PC-3 (cell line): Measurements from ENCODE around the gene CHD6. TPM values are rescaled to one million over a fixed set of nuclear protein-coding genes. Genes with fewer than 3 reads are reported as not detected.

Source experiments
- ATAC-seq: fragments of 200-7000 bp; cut with Tn5 transposase; 2 replicates; pipeline ENCODE4 v1.9.1; 2020; ENCODE audit warnings: mild to moderate bottlenecking, moderate library complexity
- BruUV-seq: library from RNA; stranded (reverse); fragments of 400-500 nt; replicated peaks from 2 replicates; lab custom pipeline; 2021; lab: Mats Ljungman, UMichigan
- CTCF ChIA-PET: fragments of 300-600 bp; sonication (Branson Sonifier 250); formaldehyde crosslinking; loops from one replicate; lab custom pipeline; 2022; ENCODE audit warnings: antibody characterized with exemption; lab: Charles Lee
- POLR2A ChIA-PET: fragments of 300-600 bp; sonication (Branson Sonifier 250); formaldehyde crosslinking; loops from one replicate; lab custom pipeline; 2022; ENCODE audit warnings: antibody characterized with exemption; ENCODE audit not compliant: unreplicated experiment; lab: Charles Lee
- DNase-seq: peaks from one replicate; pipeline ENCODE4 v3.0.0-alpha.2; 2015
- H2AFZ ChIP-seq: fragments of 300-600 bp; sonication (generic); 2 replicates; pipeline ENCODE4 v1.6.0; 2016; ENCODE audit warnings: antibody characterized with exemption, low read length
- H3F3A ChIP-seq: fragments of 300-600 bp; sonication (generic); one replicate; pipeline ENCODE4 v1.6.0; 2017; ENCODE audit warnings: antibody characterized with exemption, low read length, control low read depth, mild to moderate bottlenecking; ENCODE audit not compliant: unreplicated experiment
- H3K27ac ChIP-seq: fragments of 300-600 bp; sonication (generic); 2 replicates; pipeline ENCODE4 v1.5.1; 2016; ENCODE audit warnings: mild to moderate bottlenecking, low read length
- H3K27me3 ChIP-seq: fragments of 300-600 bp; sonication (generic); 2 replicates; pipeline ENCODE4 v1.6.1; 2016; ENCODE audit warnings: low read length, mixed read lengths
- H3K36me3 ChIP-seq: fragments of 300-600 bp; sonication (generic); 2 replicates; pipeline ENCODE4 v1.6.1; 2016; ENCODE audit warnings: low read depth, mixed run types, low read length, mixed read lengths
- H3K4me1 ChIP-seq: fragments of 300-600 bp; sonication (generic); 2 replicates; pipeline ENCODE4 v1.5.1; 2016; ENCODE audit warnings: low read length; ENCODE audit not compliant: insufficient read depth
- H3K4me2 ChIP-seq: fragments of 300-600 bp; sonication (generic); 2 replicates; pipeline ENCODE4 v1.6.0; 2016; ENCODE audit warnings: low read length
- H3K4me3 ChIP-seq: fragments of 300-600 bp; sonication (generic); 2 replicates; pipeline ENCODE4 v1.5.1; 2016; ENCODE audit warnings: mild to moderate bottlenecking, low read length, mixed read lengths
- H3K79me2 ChIP-seq: fragments of 300-600 bp; sonication (generic); 2 replicates; pipeline ENCODE4 v1.6.1; 2017; ENCODE audit warnings: low read length, mixed read lengths
- H3K9ac ChIP-seq: fragments of 300-600 bp; sonication (generic); 2 replicates; pipeline ENCODE4 v1.6.0; 2016; ENCODE audit warnings: mild to moderate bottlenecking, low read length
- H3K9me2 ChIP-seq: fragments of 300-600 bp; sonication (generic); replicated peaks from 2 replicates; pipeline ENCODE4 v1.6.1; 2016; ENCODE audit warnings: mixed run types, low read length, mixed read lengths
- H3K9me3 ChIP-seq: fragments of 300-600 bp; sonication (generic); 2 replicates; pipeline ENCODE4 v1.6.1; 2016; ENCODE audit warnings: low read length, mixed read lengths
- H4K20me1 ChIP-seq: fragments of 300-600 bp; sonication (generic); 2 replicates; pipeline ENCODE4 v1.6.1; 2016; ENCODE audit warnings: low read length, mixed read lengths
- CTCF ChIP-seq: fragments of 300-600 bp; sonication (generic); conservative IDR thresholded peaks from 2 replicates; pipeline ENCODE4 v1.5.1; 2017; ENCODE audit warnings: antibody characterized with exemption, low read depth, mild to moderate bottlenecking, low read length
- EZH2 ChIP-seq: fragments of 300-600 bp; sonication (generic); IDR thresholded peaks from one replicate; pipeline ENCODE4 v1.6.1; 2017; ENCODE audit warnings: antibody characterized with exemption, mild to moderate bottlenecking, low read length; ENCODE audit not compliant: unreplicated experiment
- EZH2phosphoT487 ChIP-seq: fragments of 300-600 bp; sonication (generic); IDR thresholded peaks from 2 replicates; pipeline ENCODE4 v1.6.1; 2018; ENCODE audit warnings: mild to moderate bottlenecking, antibody characterized with exemption, low read length, borderline replicate concordance
- intact Hi-C: fragments of 100-400 bp; cut with micrococcal nuclease; formaldehyde crosslinking; loops from 2 replicates; pipeline ENCODE4 v1.9.0; 2023
- total RNA-seq: library from RNA; depleted of rRNA; stranded (reverse); fragments of >200 nt; gene quantifications from 2 replicates; pipeline ENCODE4 v1.2.3, GENCODE V29; 2014

Gene CHD6
- total RNA-seq, 1 experiment from 2014 or later = 19.5 TPM

DNA sequence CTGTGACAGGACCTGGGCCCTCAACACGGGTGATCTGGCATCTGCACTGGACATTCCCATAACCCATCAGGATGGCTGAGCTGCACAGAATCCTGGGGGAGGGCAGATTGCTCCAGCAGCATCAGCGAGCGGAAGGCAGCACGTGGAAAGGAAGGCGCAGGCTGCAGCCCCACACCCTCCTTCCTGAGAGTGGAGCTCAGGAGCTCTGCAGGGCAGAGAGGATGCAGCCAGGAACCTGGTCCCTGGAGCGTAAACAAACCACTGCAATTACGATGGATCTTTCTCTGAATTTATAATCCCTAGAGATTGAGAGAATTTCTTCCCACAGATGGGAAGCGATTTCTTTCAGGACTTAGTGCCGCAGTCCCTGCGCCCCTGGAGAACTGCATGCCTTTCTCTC lies 211.8 kb downstream of the CHD6 start:
- Histone ChIP-seq H3K27me3 (no peaks in the 10 kb centered on the region), H4K20me1 (no peaks in the 10 kb centered on the region), H3K4me3 (no peak overlapping the region), H3K9me3 (no peaks in the 10 kb centered on the region), H3K36me3 (peaks cover 12% of the 10 kb centered on the region; the same call in 1 of the 2 replicates), H3K27ac (no peak overlapping the region), H3K9me2 (no peaks in the 10 kb centered on the region), H3K4me1 (no peaks in the 10 kb centered on the region), H3K79me2 (no peaks in the 10 kb centered on the region), H3K4me2 (no peak overlapping the region), H3F3A (no peaks in the 10 kb centered on the region), H3K9ac (no peak overlapping the region), H2AFZ (no peak overlapping the region)
- no TSS peak for BruUV-seq
- ATAC-seq (no peak), DNase-seq (no peak)
- intact Hi-C loops = no loop called here
- ChIA-PET CTCF (no interaction called here), POLR2A (no interaction called here)
- TF ChIP-seq EZH2 = no peak
- no peak for TF ChIP-seq EZH2phosphoT487
- TF ChIP-seq CTCF = no peak

DNA sequence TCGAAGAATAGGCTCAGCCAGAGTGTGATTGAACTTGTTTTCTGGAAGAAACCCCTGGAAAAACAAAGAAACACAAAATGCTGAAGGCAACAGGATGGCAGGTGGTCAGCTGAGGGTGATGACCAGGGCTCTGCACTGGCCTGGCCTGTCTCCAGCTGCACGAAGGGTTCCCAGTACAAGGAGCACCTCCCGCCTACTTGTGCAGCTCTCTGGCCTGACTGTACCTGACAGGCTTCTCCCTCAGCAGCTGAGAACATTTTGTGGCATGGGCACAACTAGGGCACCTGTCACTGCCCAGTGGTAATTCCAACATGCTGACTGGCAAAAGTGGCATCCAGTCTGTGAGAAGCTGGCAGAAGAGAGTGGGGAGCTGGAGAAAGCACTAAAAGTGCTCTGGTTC lies 212.7 kb downstream of the CHD6 start:
- no peaks in the 10 kb centered on the region for H3K9me3 ChIP-seq
- no peak overlapping the region for H3K4me2 ChIP-seq
- no peak overlapping the region for H2AFZ ChIP-seq
- no peak for DNase-seq
- no peaks in the 10 kb centered on the region for H3K9me2 ChIP-seq
- POLR2A ChIA-PET = no interaction called here
- CTCF ChIA-PET = no interaction called here
- intact Hi-C loops = no loop called here
- H3K9ac ChIP-seq = no peak overlapping the region
- H3F3A ChIP-seq = no peaks in the 10 kb centered on the region
- TF ChIP-seq EZH2phosphoT487 = no peak
- no peak for TF ChIP-seq EZH2
- TF ChIP-seq CTCF = no peak
- no peak for ATAC-seq
- no peaks in the 10 kb centered on the region for H4K20me1 ChIP-seq
- no peaks in the 10 kb centered on the region for H3K27me3 ChIP-seq
- H3K27ac ChIP-seq = no peak overlapping the region
- no peaks in the 10 kb centered on the region for H3K4me1 ChIP-seq
- no TSS peak for BruUV-seq
- H3K36me3 ChIP-seq = peaks cover 10% of the 10 kb centered on the region; the same call in 1 of the 2 replicates
- no peak overlapping the region for H3K4me3 ChIP-seq
- H3K79me2 ChIP-seq = no peaks in the 10 kb centered on the region

DNA sequence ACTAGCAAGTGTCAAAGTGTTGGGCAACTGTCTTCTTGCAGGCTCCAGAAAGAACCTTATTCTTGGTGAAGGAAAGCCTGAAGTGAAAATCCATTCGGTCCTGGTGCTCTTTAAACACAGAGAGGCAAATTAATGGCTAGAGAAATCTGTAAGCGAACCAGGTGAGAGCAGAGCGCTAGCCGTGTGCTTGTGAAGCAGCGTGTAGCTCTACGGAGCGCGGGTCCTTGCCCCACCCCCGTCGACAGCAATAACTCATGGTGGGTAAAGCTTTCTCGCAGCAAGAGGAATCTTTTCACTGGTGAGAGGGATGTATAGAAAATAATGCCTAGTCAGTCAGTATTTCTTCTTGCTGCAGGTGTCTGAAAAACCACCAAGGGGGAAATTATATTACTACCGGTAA lies 214.6 kb downstream of the CHD6 start:
- DNase-seq (no peak), ATAC-seq (no peak)
- intact Hi-C loops = no loop called here
- Histone ChIP-seq H3K9ac (no peak overlapping the region), H4K20me1 (no peaks in the 10 kb centered on the region), H3K79me2 (no peaks in the 10 kb centered on the region), H3K36me3 (peaks cover 7% of the 10 kb centered on the region; the same call in 1 of the 2 replicates), H3F3A (no peaks in the 10 kb centered on the region), H3K27me3 (no peaks in the 10 kb centered on the region), H3K9me2 (no peaks in the 10 kb centered on the region), H3K4me3 (no peak overlapping the region), H3K4me1 (no peaks in the 10 kb centered on the region), H3K4me2 (no peak overlapping the region), H3K9me3 (no peaks in the 10 kb centered on the region), H3K27ac (no peak overlapping the region), H2AFZ (no peak overlapping the region)
- ChIA-PET CTCF (no interaction called here), POLR2A (no interaction called here)
- TF ChIP-seq EZH2 = no peak
- no peak for TF ChIP-seq EZH2phosphoT487
- no peak for TF ChIP-seq CTCF
- BruUV-seq = no TSS peak
